MM.1S (cell line): ENCODE measurements around the gene LCN12.

Experiments
- DNase-seq: peaks from one replicate; pipeline ENCODE4 v3.0.0-alpha.2; 2015
- H2AFZ ChIP-seq: fragments of 300-600 bp; sonication (generic); 2 replicates; pipeline ENCODE4 v1.6.0; 2016; ENCODE audit warnings: antibody characterized with exemption, low read length
- H3F3A ChIP-seq: fragments of 300-600 bp; sonication (generic); 2 replicates; pipeline ENCODE4 v1.6.1; 2016; ENCODE audit warnings: mild to moderate bottlenecking, antibody characterized with exemption, low read length, moderate library complexity, mixed read lengths; ENCODE audit not compliant: insufficient read depth
- H3K27ac ChIP-seq: fragments of 300-600 bp; sonication (generic); 2 replicates; pipeline ENCODE4 v1.5.1; 2016; ENCODE audit warnings: mild to moderate bottlenecking, low read length
- H3K27me3 ChIP-seq: fragments of 300-600 bp; sonication (generic); replicated peaks from 2 replicates; pipeline ENCODE4 v1.6.0; 2016; ENCODE audit warnings: low read length; ENCODE audit not compliant: insufficient read depth
- H3K36me3 ChIP-seq: fragments of 300-600 bp; sonication (generic); replicated peaks from 2 replicates; pipeline ENCODE4 v1.6.1; 2016; ENCODE audit warnings: mild to moderate bottlenecking, low read length, mixed read lengths; ENCODE audit not compliant: insufficient read depth
- H3K4me1 ChIP-seq: fragments of 300-600 bp; sonication (generic); 2 replicates; pipeline ENCODE4 v1.6.1; 2016; ENCODE audit warnings: low read length, mixed read lengths
- H3K4me2 ChIP-seq: fragments of 300-600 bp; sonication (generic); 2 replicates; pipeline ENCODE4 v1.6.0; 2016; ENCODE audit warnings: low read depth, low read length
- H3K4me3 ChIP-seq: fragments of 300-600 bp; sonication (generic); 2 replicates; pipeline ENCODE4 v1.5.1; 2016; ENCODE audit warnings: low read length, mixed read lengths
- H3K79me2 ChIP-seq: fragments of 300-600 bp; sonication (generic); 2 replicates; pipeline ENCODE4 v1.6.1; 2016; ENCODE audit warnings: mixed run types, low read length, mixed read lengths
- H3K9ac ChIP-seq: fragments of 300-600 bp; sonication (generic); 2 replicates; pipeline ENCODE4 v1.6.1; 2016; ENCODE audit warnings: low read length, mixed read lengths
- H3K9me2 ChIP-seq: fragments of 300-600 bp; sonication (generic); replicated peaks from 2 replicates; pipeline ENCODE4 v1.6.1; 2016; ENCODE audit warnings: mild to moderate bottlenecking, low read length, mixed read lengths; ENCODE audit not compliant: insufficient read depth
- H3K9me3 ChIP-seq: fragments of 300-600 bp; sonication (generic); replicated peaks from 2 replicates; pipeline ENCODE4 v1.6.1; 2016; ENCODE audit warnings: mild to moderate bottlenecking, low read length, mixed read lengths; ENCODE audit not compliant: insufficient read depth
- H4K20me1 ChIP-seq: fragments of 300-600 bp; sonication (generic); 2 replicates; pipeline ENCODE4 v1.6.1; 2016; ENCODE audit warnings: mild to moderate bottlenecking, low read length, moderate library complexity, mixed read lengths; ENCODE audit not compliant: insufficient read depth
- EZH2 ChIP-seq: fragments of 300-600 bp; sonication (generic); optimal IDR thresholded peaks from 2 replicates; pipeline ENCODE3; 2017; ENCODE audit warnings: low read depth, mild to moderate bottlenecking, antibody characterized with exemption, low read length, mixed read lengths
- EZH2phosphoT487 ChIP-seq: fragments of 300-600 bp; sonication (generic); IDR thresholded peaks from 2 replicates; pipeline ENCODE4 v1.6.1; 2018; ENCODE audit warnings: antibody characterized with exemption, low read length
- TF ChIP-seq, protein P1 (sequence below): fragments of 300-600 bp; sonication (generic); IDR thresholded peaks from 2 replicates; pipeline ENCODE4 v1.5.1; 2016; ENCODE audit warnings: antibody characterized with exemption, low read length, mixed read lengths

LCN12 gene

DNA sequence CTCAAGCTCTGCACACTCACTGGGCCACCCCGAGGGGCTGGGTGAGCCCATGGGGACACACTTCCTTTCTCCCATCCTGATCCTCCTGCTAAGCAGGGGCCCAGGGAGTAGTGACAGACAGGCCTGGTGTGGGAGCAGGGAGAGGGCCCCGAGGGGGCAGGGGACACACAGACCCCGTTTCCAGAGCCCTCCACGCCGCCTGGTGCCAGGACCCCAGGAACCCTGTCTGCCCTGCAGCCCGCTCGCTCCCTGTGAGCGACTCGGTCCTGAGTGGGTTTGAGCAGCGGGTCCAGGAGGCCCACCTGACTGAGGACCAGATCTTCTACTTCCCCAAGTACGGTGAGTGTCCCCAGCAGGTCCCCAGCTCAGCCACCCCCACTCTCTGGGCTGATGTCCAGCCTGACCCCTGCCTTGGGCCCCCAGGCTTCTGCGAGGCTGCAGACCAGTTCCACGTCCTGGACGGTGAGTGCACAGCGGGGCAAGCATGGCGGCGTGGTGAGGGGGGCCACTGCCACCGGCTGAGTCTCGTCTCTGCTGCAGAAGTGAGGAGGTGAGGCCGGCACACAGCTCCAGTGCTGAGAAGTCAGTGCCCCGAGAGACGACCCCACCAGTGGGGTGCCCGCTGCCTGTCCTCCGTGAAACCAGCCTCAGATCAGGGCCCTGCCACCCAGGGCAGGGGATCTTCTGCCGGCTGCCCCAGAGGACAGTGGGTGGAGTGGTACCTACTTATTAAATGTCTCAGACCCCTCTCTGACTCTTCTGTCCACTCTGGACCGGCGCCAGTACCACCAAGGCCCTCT, 5.6 kb upstream of the LCN12 start:
- Histone ChIP-seq H3K4me2 (no peak overlapping the region), H2AFZ (no peak overlapping the region), H3K36me3 (peaks cover 14% of the 10 kb centered on the region), H3K27ac (no peak overlapping the region), H3K4me1 (peaks cover 9% of the 10 kb centered on the region), H3K79me2 (peaks cover 27% of the 10 kb centered on the region), H3K9me2 (no peaks in the 10 kb centered on the region), H4K20me1 (no peaks in the 10 kb centered on the region), H3K9ac (no peak overlapping the region), H3K4me3 (no peak overlapping the region), H3F3A (no peaks in the 10 kb centered on the region), H3K27me3 (no peaks in the 10 kb centered on the region), H3K9me3 (no peaks in the 10 kb centered on the region)
- DNase-seq = no peak
- no peak for TF ChIP-seq EZH2
- TF ChIP-seq, protein P1, sequence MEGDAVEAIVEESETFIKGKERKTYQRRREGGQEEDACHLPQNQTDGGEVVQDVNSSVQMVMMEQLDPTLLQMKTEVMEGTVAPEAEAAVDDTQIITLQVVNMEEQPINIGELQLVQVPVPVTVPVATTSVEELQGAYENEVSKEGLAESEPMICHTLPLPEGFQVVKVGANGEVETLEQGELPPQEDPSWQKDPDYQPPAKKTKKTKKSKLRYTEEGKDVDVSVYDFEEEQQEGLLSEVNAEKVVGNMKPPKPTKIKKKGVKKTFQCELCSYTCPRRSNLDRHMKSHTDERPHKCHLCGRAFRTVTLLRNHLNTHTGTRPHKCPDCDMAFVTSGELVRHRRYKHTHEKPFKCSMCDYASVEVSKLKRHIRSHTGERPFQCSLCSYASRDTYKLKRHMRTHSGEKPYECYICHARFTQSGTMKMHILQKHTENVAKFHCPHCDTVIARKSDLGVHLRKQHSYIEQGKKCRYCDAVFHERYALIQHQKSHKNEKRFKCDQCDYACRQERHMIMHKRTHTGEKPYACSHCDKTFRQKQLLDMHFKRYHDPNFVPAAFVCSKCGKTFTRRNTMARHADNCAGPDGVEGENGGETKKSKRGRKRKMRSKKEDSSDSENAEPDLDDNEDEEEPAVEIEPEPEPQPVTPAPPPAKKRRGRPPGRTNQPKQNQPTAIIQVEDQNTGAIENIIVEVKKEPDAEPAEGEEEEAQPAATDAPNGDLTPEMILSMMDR = no peak
- no peak for TF ChIP-seq EZH2phosphoT487

DNA sequence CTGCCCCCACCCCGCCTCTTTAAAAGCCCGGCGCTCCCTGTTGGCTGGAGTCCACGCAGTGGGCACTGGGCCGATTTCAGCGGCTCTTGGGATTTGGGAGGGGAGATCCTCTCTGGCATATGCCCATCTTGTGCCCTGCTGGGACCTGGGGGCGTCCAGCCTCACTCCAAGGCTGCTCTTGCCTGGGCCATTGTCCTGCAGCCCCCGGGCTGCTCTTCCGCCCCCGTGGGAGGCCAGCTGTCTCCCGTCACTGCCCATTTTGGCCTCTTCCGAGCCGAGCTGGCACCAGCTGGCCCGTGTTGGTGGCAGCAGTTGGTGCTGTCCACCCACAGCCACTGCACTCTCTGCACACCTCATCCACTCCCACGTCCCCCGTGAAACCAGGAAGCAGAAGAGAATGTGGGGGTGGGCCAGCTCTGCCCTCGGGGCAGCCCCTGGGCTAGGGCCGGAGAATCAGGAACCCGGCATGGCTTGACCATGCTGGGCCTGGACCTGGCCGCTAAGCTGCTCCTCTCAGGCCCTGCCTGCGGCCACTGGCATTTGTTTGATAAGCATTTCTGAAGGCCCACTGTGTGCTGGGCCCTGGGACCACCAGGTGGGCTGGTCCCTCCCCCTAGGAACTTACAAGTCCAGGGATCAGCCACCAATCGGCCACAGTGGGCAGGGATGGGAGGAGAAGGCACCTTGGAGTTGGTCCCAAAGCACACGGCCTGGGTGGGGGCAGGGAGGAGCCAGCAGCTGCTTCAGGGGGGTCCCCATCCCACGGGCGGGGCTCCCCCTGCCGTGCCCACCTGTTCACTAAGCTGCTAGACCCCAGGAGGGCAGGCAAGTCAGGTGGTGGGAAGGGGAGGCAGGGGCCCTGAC, 4.8 kb upstream of the LCN12 start:
- no peak overlapping the region for H3K4me3 ChIP-seq
- no peaks in the 10 kb centered on the region for H3K27me3 ChIP-seq
- no peak overlapping the region for H3K4me2 ChIP-seq
- H3K79me2 ChIP-seq = peaks cover 18% of the 10 kb centered on the region
- TF ChIP-seq EZH2 = no peak
- no peak for TF ChIP-seq EZH2phosphoT487
- TF ChIP-seq, protein P1 = no peak
- no peak for DNase-seq
- H3K4me1 ChIP-seq = peaks cover 9% of the 10 kb centered on the region
- no peak overlapping the region for H3K27ac ChIP-seq
- peaks cover 6% of the 10 kb centered on the region for H3K36me3 ChIP-seq
- no peak overlapping the region for H2AFZ ChIP-seq
- no peaks in the 10 kb centered on the region for H4K20me1 ChIP-seq
- no peaks in the 10 kb centered on the region for H3F3A ChIP-seq
- no peaks in the 10 kb centered on the region for H3K9me2 ChIP-seq
- H3K9me3 ChIP-seq = no peaks in the 10 kb centered on the region
- no peak overlapping the region for H3K9ac ChIP-seq

DNA sequence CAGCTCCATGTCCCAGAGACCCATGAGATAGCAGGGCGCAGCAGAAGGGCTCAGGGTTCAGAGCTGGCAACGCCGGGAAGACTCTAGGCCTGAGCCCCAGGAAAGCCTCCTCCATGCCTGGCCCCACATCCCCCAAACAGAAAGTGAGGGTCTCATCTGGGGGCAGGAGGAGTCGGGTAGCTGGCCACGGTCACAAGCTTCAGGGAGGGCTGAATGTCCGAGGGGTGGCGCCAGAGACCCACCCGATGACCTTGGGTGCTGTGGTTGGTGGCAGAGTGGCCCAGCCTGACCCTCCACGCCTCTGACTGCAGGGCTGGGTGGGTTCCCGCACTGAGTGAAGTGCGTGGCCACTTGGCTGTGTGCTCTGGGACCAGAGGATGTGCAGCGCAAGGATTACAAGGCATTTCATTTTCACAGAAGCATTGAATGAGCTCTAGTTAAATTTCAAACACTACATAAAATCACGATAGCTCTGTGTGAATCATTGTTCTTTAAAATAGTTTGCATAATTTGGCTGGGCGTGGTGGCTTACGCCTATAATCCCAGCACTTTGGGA, 4.0 kb upstream of the LCN12 start:
- Histone ChIP-seq H4K20me1 (no peaks in the 10 kb centered on the region), H3K36me3 (no peaks in the 10 kb centered on the region), H3K9ac (no peak overlapping the region), H3F3A (no peaks in the 10 kb centered on the region), H3K27me3 (peaks cover 4% of the 10 kb centered on the region), H3K4me3 (no peak overlapping the region), H3K4me1 (peaks cover 9% of the 10 kb centered on the region), H2AFZ (no peak overlapping the region), H3K79me2 (peaks cover 11% of the 10 kb centered on the region), H3K27ac (no peak overlapping the region), H3K9me2 (no peaks in the 10 kb centered on the region), H3K4me2 (no peak overlapping the region), H3K9me3 (no peaks in the 10 kb centered on the region)
- no peak for DNase-seq
- no peak for TF ChIP-seq EZH2
- TF ChIP-seq EZH2phosphoT487 = no peak
- TF ChIP-seq, protein P1 = peak; percentile 30
